ENCODE measurements around the gene UPF1. TPM values are rescaled to one million over a fixed set of nuclear protein-coding genes. Genes with fewer than 3 reads are reported as not detected.

The UPF1 gene
- total RNA-seq, 1 experiment from 2014 or later: 96.6 TPM

GRCh38 chr19:18793144-18794028 lies 38.4 kb upstream of the UPF1 start:
- Mint-ChIP-seq H3K27ac (ENCODE audit: unreplicated experiment) (no peak overlapping the region), H3K36me3 (ENCODE audit: insufficient read depth, unreplicated experiment) (no peaks in the 10 kb centered on the region), H3K4me1 (ENCODE audit: low read depth, unreplicated experiment) (peaks cover 15% of the 10 kb centered on the region), H3K4me3 (ENCODE audit: unreplicated experiment) (no peak overlapping the region), H3K9me3 (ENCODE audit: unreplicated experiment) (no peaks in the 10 kb centered on the region), H3K27me3 (ENCODE audit: insufficient read depth, unreplicated experiment) (peaks cover 12% of the 10 kb centered on the region)
- H3K4me1 ChIP-seq: peaks cover 9% of the 10 kb centered on the region; the same call in 1 of the 2 replicates
- BruUV-seq (replicated peaks): no TSS peak
- intact Hi-C loops (cut with micrococcal nuclease; ENCODE audit: unreplicated experiment): no loop called here
- peaks cover 2% of the 10 kb centered on the region for H3K27me3 ChIP-seq (replicated peaks; ENCODE audit: control insufficient read depth, insufficient read depth, low read length)
- no peak for TF ChIP-seq CTCF (IDR thresholded peaks at IDR 0.05; ENCODE audit: insufficient read depth in 1 of 2, low read depth in 1 of 2, low read length in 1 of 2, severe bottlenecking in 1 of 2, unreplicated experiment in 1 of 2)
- DNase-seq: peak in 1 of 2 experiments; percentile 31
- H3K36me3 ChIP-seq (ENCODE audit: control insufficient read depth, insufficient read depth, low read length): no peaks in the 10 kb centered on the region
- H3K4me3 ChIP-seq (ENCODE audit: low read depth, low read length): no peak overlapping the region
- no peaks in the 10 kb centered on the region for H3K9me3 ChIP-seq
- CTCF ChIA-PET: no interaction called here
- POLR2A ChIA-PET: no interaction called here

DNA sequence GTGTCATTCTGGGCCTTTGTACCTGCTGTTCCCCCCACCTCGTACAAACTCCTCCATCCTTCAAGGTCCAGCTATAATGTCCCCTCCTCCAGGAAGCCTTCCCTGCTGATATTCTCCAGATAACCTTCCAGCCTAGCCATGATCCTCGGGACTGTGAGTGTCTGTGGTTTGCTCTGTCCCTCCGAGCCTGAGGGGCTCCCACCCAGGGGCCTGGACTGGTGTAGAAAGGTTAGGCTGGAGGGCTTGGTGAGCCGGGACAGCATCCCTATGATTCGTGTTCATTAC lies 37.8 kb upstream of the UPF1 start:
- no TSS peak for BruUV-seq (replicated peaks)
- Histone ChIP-seq H3K9me3 (no peaks in the 10 kb centered on the region), H3K4me3 (ENCODE audit: low read depth, low read length) (no peak overlapping the region), H3K4me1 (peaks cover 12% of the 10 kb centered on the region), H3K36me3 (ENCODE audit: control insufficient read depth, insufficient read depth, low read length) (no peaks in the 10 kb centered on the region), H3K27me3 (replicated peaks; ENCODE audit: control insufficient read depth, insufficient read depth, low read length) (peaks cover 2% of the 10 kb centered on the region)
- ChIA-PET CTCF (no interaction called here), POLR2A (no interaction called here)
- DNase-seq: no peak
- Mint-ChIP-seq H3K4me1 (ENCODE audit: low read depth, unreplicated experiment) (peaks cover 14% of the 10 kb centered on the region), H3K9me3 (ENCODE audit: unreplicated experiment) (no peaks in the 10 kb centered on the region), H3K4me3 (ENCODE audit: unreplicated experiment) (no peak overlapping the region), H3K27ac (ENCODE audit: unreplicated experiment) (no peak overlapping the region), H3K36me3 (ENCODE audit: insufficient read depth, unreplicated experiment) (no peaks in the 10 kb centered on the region), H3K27me3 (ENCODE audit: insufficient read depth, unreplicated experiment) (peaks cover 12% of the 10 kb centered on the region)
- no peak for TF ChIP-seq CTCF (IDR thresholded peaks at IDR 0.05; ENCODE audit: insufficient read depth in 1 of 2, low read depth in 1 of 2, low read length in 1 of 2, severe bottlenecking in 1 of 2, unreplicated experiment in 1 of 2)
- intact Hi-C loops (cut with micrococcal nuclease; ENCODE audit: unreplicated experiment): no loop called here

- DNase-seq: no peak
- Histone ChIP-seq H3K36me3 (ENCODE audit: control insufficient read depth, insufficient read depth, low read length) (no peaks in the 10 kb centered on the region), H3K4me1 (peaks cover 10% of the 10 kb centered on the region), H3K27me3 (replicated peaks; ENCODE audit: control insufficient read depth, insufficient read depth, low read length) (no peaks in the 10 kb centered on the region; the same call in 1 of the 2 replicates), H3K4me3 (ENCODE audit: low read depth, low read length) (no peak overlapping the region), H3K9me3 (no peaks in the 10 kb centered on the region)
- Mint-ChIP-seq H3K27ac (ENCODE audit: unreplicated experiment) (no peak overlapping the region), H3K9me3 (ENCODE audit: unreplicated experiment) (no peaks in the 10 kb centered on the region), H3K36me3 (ENCODE audit: insufficient read depth, unreplicated experiment) (no peaks in the 10 kb centered on the region), H3K27me3 (ENCODE audit: insufficient read depth, unreplicated experiment) (peaks cover 8% of the 10 kb centered on the region), H3K4me1 (ENCODE audit: low read depth, unreplicated experiment) (peaks cover 8% of the 10 kb centered on the region), H3K4me3 (ENCODE audit: unreplicated experiment) (no peak overlapping the region)
- CTCF ChIA-PET: no interaction called here
- intact Hi-C loops (cut with micrococcal nuclease; ENCODE audit: unreplicated experiment): loop anchor here (5.0 kb wide), 1 partner anchor 38 kb away; the partner anchor contains the start of gene UPF1
- POLR2A ChIA-PET: no interaction called here
- no TSS peak for BruUV-seq (replicated peaks)
- TF ChIP-seq CTCF (IDR thresholded peaks at IDR 0.05; ENCODE audit: insufficient read depth in 1 of 2, low read depth in 1 of 2, low read length in 1 of 2, severe bottlenecking in 1 of 2, unreplicated experiment in 1 of 2): no peak
Measured at GRCh38 chr19:18794692-18795091, 37.1 kb upstream of the UPF1 start.

Measured in Caco-2 (cell line).